HG03025 (cell line): Measurements from ENCODE around the gene HOXC11.

Experiments
- ATAC-seq: cut with Tn5 transposase; IDR thresholded peaks from one replicate; pipeline ENCODE4 v1.9.1; 2021; ENCODE audit warnings: mild to moderate bottlenecking, moderate library complexity; ENCODE audit not compliant: unreplicated experiment, low FRiP score

The HOXC11 gene

GRCh38 chr12:53983568-53983949 is 10.6 kb downstream of the HOXC11 start:
- no peak for ATAC-seq

- ATAC-seq, result no peak
Measured at GRCh38 chr12:53983950-53984572, 11.1 kb downstream of the HOXC11 start.

- no peak for ATAC-seq
Measured at GRCh38 chr12:53984901-53985691, 12.2 kb downstream of the HOXC11 start, which contains the start of gene HOXC10. TSS of gene HOXC10 (plus strand) at chr12:53985146. CDS start at chr12:53985260, 114 bp downstream.

- ATAC-seq, result no peak
Measured at GRCh38 chr12:53985692-53985993, 12.7 kb downstream of the HOXC11 start.

- no peak for ATAC-seq
Measured at GRCh38 chr12:53985994-53986685, 13.2 kb downstream of the HOXC11 start.

- ATAC-seq, result no peak
Measured at GRCh38 chr12:53986686-53987483, 14.0 kb downstream of the HOXC11 start.

GRCh38 chr12:53987787-53988230 is 14.9 kb downstream of the HOXC11 start:
- no peak for ATAC-seq

- ATAC-seq, result no peak
Measured at GRCh38 chr12:53988541-53989226, 15.8 kb downstream of the HOXC11 start.

GRCh38 chr12:53989227-53990113 is 16.5 kb downstream of the HOXC11 start:
- no peak for ATAC-seq

GRCh38 chr12:53990311-53991076 is 17.6 kb downstream of the HOXC11 start:
- no peak for ATAC-seq

- ATAC-seq, result no peak
Measured at GRCh38 chr12:53991077-53991460, 18.1 kb downstream of the HOXC11 start.

- ATAC-seq, result no peak
Measured at GRCh38 chr12:53992377-53992889, 19.5 kb downstream of the HOXC11 start.

GRCh38 chr12:53993162-53994008 is 20.5 kb downstream of the HOXC11 start:
- no peak for ATAC-seq

- ATAC-seq, result no peak
Measured at GRCh38 chr12:53994009-53994263, 21.0 kb downstream of the HOXC11 start.

GRCh38 chr12:53994264-53995001 is 21.5 kb downstream of the HOXC11 start:
- no peak for ATAC-seq

GRCh38 chr12:53995002-53995377 is 22.1 kb downstream of the HOXC11 start:
- no peak for ATAC-seq
